GM21360 (cell line): ENCODE results near the gene SLC34A3.

Source experiments
- ATAC-seq: cut with Tn5 transposase; IDR thresholded peaks from one replicate; pipeline ENCODE4 v1.9.1; 2021; ENCODE audit warnings: mild to moderate bottlenecking, moderate library complexity; ENCODE audit not compliant: unreplicated experiment

SLC34A3 gene

DNA sequence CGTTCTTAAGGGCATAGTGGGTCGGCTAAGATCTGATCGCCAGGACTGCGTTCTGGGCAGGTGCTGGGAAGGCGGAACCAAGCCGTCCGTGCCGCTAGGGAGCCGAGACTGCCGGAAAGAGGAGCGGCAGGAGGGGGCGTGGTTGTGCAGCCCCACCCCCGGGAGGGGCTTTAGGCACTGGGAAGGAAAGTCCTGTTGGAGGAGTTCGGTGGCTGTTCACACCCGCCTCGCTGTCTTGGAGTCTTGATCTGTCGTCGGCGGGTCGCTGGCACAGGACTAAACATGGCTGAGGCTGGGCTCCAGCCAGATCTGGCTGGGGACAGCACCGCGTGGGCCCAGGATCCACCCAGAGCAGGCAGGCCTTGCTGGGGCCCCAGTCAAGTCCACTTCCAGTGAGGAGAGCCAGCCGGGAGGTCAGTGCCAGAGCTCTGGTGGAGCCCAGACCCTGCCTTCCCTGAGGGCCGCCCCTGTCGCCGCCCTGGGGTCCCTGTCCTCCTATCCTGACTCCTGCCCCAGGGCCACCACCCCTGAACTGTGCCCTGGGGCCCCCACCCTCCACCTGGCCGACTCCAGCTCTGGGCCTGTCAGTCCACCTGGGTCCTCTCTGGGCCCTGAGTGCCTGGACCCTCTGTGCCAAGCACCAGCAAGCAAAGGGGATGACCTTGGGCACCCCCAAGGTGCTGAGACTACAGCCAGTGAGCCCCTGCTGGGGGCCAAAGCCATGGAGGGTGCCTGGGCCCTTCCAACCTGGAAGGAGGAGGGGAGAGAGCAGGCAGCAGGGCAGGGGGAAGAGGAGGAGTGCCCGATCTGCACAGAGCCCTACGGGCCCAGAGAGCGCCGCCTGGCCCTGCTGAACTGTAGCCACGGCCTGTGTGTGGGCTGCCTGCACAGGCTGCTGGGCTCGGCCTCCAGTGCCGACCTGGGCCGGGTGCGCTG lies 13.2 kb upstream of the SLC34A3 start:
- no peak for ATAC-seq

DNA sequence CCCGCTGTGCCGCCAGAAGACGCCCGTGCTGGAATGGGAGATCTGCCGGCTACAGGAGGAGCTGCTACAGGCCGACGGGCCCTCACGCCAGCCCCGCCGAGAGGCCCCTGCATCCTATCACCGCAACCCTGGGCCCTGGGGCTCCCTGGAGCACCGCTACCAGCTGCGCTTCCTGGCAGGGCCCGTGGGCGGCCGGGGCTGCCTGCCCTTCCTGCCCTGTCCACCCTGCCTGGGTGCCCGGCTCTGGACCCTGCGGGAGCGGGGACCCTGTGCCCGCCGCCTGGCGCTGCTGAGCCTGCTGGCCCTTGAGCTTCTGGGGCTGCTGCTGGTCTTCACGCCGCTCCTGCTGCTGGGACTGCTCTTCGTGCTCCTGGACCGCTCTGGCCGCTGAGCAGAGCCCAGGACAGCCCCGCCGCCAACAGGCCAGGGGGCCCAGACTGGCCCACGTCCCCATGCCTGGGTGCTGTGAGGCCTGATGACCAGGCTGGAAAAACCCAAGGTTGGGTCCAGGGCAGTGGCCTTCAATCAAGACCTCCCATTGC lies 12.4 kb upstream of the SLC34A3 start:
- no peak for ATAC-seq

DNA sequence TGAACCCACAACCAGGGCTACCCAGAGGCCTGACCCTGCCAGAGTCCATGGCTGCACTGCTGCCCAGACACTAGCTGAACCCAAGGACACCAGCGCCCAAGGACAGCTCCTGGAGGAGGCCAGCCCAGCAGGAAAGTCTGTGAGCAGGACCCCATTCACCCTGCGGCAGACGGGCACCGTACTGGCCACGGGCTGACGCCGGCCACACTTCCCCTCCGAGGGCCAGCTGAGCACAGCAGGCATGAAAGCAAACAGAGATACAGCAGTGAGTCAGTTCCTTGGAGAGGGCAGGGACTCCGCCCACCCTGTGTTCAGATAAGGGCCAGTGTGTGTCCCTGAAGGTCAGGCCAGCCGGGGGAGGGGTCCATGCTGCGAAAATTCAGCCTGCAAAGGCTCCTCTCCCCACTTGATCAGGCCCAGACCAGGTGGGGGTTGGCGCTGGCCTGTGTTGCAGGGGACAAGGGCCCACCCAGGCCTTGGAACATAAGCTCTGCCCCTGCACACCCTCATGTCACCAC lies 11.9 kb upstream of the SLC34A3 start:
- ATAC-seq: no peak

DNA sequence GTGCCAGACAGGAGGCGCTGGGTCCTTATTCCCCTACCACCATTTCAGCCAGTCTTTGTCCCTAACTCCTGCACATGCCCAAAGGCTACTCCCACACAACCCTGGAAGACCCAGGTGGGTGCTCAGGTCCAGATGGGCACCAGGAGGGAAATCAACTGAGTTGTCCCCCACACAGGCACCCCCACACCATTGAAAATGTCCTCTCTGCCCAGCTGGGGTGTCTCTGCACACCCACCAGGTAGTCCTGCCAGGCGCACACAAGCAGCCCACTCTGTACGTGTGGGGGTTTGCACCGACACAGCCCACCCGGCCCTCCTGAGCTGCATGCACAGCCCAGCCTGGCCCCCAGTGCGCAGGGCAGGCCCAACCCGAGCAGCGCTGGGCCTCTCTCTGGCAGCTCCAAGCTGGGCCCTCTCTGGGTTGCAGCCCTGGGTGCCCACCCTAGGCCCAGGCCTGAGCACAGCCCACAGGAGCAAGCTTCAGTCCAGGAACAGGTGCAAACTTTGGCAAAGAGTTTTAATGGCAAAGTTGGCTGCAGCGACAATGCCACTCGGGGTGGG lies 10.9 kb upstream of the SLC34A3 start:
- no peak for ATAC-seq

DNA sequence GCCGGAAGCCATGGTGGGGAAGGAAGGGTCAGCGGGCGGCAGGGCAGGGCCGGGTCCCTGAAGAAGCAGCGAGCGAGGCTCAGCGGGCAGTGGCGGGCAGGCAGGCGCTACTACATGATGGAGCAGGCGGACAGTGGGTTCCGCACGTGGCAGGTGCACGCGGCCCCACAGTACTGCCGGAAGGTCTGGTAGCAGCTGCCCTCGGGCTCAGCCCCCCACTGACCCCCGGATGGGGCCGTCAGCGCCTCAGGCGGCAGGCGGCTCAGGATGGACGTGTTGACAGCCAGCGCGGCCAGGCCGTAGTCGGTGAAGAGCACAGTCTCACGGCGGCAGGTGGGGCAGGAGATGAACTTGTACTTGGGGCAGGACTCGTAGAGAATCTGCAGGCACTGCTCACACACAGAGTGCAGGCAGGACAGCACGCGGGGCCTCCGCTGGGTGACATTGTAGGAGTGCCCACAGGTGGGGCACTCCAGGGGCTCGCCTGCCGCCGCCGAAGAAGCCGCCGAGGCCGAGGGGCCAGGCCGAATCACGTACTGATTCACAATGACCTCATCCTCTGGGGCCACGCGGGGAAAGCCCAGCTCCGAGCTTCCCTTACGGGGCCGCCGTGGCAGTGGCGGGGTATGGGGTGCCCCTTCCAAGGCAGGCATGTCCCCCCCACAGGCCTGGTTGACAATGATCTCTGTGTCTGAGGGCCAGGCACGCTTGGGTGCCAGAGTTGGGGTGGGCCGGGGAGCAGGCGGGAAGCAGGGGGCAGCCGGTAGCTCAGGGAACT lies 10.2 kb upstream of the SLC34A3 start:
- ATAC-seq: no peak

DNA sequence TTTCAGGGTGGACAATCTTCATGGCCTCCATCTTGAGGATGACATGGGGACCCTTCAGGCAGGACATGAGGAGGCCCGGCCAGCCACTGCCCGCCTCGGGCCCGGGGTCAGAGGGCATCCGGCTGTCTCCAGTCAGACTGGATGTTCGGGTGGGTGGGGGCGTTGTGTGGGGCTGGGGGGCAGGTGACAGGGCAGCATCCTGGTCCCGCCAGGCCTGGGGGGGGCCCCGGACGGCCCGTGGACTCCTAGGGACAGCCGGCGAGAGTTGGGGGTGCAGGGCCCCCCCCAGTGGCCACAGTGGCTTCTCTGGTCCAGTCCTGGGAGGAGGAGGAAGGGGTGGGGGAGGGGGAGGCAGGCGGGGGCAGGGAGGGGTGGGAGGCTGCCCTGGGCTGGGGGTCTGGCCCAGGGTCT lies 9.6 kb upstream of the SLC34A3 start:
- ATAC-seq: no peak

DNA sequence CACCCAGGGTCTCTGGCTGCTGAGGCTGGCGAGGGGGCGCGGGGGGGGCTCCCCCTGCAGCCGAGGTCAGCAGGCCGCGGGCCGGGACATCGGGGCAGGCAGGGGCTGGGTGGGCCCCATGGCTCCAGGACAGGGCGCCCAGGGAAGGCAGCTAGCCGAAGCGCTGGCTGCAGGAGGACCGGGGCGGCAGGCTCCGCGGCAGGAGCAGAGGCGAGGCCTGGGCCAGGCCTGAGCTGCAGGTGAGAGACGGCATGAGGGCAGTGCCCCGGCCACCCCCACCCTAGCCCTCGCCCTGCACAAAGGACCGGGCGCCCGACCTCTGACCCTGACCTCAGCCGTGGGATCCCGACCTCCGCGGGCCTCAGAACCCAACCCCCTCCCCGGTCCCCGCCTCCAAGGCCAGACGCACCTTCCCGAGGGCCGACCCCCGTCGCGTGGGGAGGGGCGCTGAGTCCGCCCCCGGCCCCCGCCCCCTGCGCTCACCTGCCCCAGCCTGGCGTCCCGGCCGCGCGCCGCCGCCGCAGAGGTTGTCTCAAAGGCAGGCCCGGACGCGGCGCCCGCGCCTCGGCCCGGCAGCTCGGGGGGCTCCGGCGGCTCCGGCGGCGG lies 9.1 kb upstream of the SLC34A3 start:
- ATAC-seq: no peak

DNA sequence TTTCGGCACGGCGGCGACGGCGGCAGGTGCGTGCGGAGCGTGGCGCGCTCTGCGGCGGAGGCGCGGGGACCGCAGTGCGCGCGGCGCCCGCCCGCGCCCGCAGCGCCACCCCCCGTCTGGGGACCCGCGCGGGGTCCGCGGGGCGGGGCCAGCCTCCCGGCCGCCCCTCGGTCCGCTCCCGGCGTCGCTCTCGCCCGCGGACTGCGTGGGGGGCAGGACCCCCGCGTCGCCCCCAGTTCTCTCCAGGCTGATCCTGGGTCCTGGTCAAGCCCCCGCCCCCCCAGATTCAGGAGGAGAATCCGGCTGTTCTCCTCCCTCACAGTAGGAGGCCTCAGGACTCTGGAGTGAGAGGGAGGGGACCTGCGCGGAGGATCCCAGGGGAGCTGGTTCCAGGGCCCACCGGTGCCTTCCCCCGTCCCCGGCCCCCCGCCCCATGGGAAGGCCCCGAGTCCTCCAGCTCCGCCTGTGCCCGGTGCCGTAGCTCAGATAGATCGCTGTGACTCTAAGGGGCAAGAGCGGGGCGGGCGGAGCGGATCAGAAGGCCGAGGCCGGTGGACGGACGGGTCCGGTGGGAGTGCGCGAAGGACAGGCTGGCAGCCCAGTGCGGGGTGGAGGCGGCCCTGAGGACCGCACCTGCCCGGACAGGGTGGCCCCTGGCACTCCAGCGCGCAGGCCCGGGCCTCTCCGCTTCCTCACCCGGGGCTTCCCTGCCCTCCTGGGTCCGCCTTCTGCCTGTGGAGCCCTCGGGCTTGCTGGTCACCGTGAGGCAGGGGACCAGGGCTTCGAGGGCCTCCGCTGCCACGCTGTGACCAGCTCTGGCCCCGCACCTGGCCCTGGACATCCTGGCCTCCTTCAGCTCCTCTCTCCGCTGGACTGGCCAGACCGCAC lies 8.3 kb upstream of the SLC34A3 start, which contains the start of gene RNF208:
TSS of gene RNF208 (minus strand) at position 51 of the 888 bp plus-strand sequence. CDS start 1,028 bp downstream, outside the sequence.
- ATAC-seq: no peak

DNA sequence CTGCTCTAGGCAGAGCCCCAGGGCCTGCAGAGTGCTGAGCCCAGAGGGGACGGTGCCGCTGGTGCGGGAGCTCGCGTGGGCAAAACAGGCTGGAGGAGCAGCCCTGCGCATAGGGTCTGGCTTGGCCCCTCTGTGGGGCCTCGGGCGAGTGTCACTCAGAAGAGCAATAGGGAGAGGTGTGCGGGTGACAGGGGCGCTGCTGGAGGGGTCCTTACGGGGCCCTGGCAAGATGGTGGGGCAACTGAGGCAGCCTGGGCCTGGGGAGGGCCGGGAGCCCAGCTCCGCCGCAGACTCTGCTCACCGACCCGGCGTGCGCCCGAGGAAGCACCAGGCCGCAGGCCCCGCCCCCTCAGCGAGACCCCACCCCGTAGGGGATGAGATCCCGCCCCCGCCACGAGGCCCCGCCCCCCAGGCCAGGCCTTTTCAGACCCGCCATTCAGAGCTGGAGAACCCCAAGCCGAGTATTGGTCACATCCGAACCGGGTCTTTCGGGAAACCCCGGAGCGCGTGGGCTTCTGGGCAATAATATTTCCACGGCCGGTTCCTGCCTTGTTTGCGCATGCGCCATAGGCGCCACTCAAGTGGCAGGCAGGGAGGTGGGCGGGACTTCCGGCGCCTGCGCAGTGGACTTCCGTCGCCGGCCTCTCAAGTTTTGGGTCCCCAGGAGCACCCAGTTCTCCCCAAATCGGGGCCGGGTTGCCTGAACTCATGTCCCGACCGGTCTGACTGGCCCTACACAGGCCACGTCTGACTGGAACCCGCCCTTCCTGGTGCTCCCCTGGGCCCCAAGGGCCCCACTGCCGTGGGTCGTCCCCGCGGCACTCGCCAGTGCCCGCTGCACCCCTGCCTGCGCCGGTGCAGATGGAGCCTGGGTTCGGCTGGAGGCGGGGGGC lies 7.4 kb upstream of the SLC34A3 start:
- peak; percentile 66 for ATAC-seq

DNA sequence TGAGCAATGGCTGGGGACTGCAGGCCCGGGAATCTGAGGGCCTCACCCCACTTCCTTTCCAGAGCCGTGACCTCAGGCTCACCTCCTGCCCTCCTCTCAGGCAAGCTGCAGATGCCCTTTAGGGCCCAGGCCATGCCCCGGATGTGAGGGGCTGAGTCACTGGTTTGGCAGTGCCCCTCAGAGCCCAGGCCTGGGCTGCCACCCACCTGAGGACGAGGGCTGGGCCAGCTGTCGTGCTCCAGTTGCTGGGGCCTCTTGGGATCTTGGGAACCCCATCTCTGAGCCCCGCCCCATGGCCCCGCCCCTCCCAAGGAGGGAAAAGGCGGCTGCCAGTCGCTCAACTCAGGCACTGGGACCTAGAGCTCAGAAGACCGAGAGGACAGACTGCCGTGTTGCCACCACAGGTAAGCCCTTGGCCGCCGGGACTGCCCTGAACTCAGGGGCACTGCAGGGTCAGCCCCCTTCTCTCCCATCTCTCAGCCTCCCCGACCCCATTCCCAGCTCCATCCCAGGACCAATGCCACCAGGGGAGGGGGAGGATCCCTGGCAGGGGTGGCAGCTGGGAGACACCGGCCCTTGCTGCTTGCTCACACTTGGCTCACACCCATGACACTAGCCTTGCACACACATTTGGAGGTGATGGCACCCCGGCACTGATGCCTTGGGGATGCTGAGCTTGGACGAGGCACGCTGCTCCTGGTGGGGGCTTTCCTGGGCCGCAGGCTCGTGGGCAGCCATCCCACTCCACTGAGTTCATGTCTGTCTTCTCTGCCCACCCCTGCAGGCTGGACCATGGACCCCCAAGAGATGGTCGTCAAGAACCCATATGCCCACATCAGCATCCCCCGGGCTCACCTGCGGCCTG lies 5.6 kb upstream of the SLC34A3 start, which contains the start of gene CYSRT1:
TSS of gene CYSRT1 (plus strand) at position 345 of the 865 bp plus-strand sequence. CDS start at position 793, 448 bp downstream.
- no peak for ATAC-seq

DNA sequence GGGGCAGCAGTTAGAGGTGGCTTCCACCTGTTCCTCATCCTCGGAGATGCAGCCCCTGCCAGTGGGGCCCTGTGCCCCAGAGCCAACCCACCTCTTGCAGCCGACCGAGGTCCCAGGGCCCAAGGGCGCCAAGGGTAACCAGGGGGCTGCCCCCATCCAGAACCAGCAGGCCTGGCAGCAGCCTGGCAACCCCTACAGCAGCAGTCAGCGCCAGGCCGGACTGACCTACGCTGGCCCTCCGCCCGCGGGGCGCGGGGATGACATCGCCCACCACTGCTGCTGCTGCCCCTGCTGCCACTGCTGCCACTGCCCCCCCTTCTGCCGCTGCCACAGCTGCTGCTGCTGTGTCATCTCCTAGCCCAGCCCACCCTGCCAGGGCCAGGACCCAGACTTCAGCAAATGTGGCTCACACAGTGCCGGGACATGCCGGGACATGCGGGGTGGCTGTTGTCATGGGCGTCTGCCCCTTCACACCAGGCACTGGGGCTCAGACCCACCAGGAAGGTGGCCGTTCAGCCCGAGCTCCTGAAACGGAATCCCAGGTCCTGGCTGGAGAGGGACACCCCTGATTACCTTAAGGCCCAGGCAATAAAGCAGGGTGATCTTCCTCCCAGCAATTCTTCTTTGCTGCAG lies 4.9 kb upstream of the SLC34A3 start:
- no peak for ATAC-seq

DNA sequence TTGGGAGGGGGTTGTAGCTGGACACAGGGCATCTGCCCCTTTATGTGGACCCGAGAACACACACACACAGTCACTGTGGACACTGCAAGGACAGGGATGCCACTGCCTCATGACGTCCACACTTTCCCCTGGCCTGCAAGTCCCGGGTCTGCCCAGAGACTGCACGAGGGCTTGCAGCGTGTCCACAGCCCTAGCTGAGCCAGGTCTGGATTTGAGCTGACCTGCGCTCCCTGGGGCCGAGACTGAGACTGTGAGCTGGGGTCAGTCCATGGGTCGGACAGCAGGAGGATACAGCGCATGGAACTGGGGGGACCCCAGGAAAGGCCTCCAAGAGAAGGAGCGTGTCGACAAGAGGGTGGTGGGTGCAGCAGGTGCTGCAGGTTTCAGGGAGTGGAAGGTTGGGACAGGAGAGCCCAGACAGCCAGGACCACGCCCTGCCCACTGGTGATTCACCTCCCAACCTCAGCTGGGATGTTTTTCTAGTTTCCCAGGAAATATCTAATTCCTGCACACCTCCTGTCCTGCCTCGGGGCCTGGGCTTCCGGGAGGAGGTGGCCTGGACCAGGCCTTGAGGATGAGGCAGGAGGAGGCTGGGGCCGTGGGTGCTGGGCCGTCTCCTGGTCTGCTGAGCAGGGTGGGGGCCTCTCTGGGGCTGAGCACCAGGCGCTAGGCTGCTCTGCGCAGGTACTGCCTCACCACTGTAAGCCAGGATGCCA lies 4.2 kb upstream of the SLC34A3 start:
- no peak for ATAC-seq

DNA sequence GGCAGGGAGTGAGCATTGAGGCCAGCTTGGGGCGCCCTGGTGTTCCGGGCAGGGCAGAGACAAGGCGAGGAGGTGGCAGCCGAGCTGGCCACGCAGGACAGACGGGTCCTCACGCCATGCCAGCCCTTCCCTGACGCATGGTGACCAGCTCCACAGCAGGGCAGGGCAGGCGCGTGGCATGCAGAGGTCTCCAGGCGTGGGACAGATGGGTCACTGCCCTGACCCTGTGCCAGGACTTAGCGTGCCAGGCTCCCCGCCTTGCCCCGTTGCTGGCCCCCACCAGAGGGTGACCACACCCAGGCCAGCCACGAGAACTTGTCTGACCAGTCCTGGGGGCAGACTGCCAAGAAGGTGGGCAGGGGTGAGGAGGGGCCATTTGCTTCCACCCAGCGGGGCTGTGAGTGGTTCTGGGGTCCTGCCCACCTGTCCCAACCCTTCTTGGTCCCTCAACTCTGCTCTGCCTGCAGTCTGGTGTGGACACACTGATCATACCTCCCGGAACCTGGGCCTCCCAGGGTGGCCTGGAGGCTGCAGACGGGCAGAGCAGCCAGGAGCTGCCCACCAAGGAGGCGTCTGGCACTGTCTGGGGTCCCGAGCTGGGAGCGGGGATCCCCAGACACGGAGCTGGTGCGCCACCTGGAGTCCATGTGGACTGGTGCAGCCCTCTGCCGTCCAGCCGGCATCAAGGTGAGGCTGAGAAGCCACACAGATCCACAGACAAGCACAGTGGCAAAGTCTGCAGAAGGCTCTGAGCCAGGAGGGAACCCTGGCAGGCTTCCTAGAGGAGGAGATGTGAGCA lies 3.4 kb upstream of the SLC34A3 start, which contains the start of gene RNF224:
TSS of gene RNF224 (plus strand) at position 449 of the 799 bp plus-strand sequence. CDS start 834 bp downstream, outside the sequence.
- ATAC-seq: no peak

DNA sequence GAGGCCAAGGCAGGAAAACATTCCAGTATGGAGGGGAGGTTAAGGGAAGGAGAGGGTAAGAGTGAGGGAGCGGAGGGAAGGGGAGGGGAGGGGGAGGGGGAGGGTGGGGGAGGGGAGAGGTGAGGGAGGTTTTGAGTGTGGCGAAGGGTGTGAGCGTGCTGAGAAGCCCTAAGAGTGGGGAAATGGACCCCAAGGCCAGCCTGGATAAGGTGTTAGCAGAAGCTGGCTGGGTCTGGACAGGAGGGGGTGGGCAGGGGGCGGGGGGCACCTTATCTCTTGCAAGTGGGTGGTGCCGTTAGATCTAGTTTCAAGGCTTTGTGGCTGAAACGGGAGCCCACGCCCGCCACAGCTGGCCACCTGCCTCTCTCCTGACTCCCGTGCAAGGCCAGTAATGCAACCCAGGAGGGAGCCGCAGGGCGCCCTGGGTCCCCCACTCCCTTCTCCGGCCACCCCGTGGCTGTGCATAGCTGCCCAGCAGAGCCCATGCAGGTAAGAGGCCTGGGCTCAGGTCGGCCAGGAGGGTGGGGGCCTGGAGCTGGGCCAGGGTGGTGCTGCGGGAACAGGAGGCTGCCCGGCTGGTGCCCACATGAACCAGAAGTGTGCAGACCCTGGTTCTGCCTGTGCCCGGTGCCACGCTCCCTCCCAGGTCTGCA lies 2.7 kb upstream of the SLC34A3 start:
- no peak for ATAC-seq

DNA sequence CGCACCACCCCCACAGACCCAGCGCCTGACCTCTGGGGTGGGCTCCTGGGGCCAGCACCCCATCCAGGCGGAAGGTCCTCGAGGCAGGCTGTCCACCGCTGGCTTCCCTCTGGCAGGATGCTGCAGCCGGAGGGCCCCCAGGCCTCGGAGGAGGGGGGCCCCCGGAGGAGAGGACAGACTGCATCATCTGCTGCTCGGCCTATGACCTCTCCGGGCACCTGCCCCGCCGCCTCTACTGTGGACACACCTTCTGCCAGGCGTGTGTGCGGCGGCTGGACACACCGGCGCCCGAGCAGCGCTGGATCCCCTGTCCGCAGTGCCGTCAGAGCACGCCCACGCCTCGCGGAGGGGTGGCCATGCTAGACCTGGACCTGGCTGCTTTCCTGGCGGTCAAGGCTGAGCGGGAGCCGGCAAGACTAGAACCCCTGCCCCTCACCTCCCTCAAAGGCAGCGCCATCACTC lies 2.2 kb upstream of the SLC34A3 start:
- no peak for ATAC-seq
